CD14-positive monocyte (primary cell): ENCODE measurements around the gene MYOM3. TPM values are rescaled to one million over a fixed set of nuclear protein-coding genes. Genes with fewer than 3 reads are reported as not detected.

Experiments used
- DNase-seq, 3 donors: peaks; one replicate each; pipeline ENCODE4 v3.0.0-alpha.2; 2011 to 2022
- H2AFZ ChIP-seq: 2 replicates; pipeline ENCODE4 v1.6.0; 2012; ENCODE audit warnings: mild to moderate bottlenecking, low read depth, low read length, inconsistent platforms; ENCODE audit not compliant: insufficient read depth, poor library complexity, severe bottlenecking
- H3K27ac ChIP-seq, 2 donors: 1 replicate in 1 of 2; 2 replicates in 1 of 2; pipeline ENCODE4 v1.5.1; 2012 to 2013; ENCODE audit warnings: low read length in 2 of 2, control low read depth in 1 of 2, inconsistent platforms in 1 of 2, low read depth in 1 of 2, mild to moderate bottlenecking in 1 of 2
- H3K27me3 ChIP-seq, 2 donors: one replicate each; pipeline versions ENCODE4 v1.6.0 to v1.6.1; 2011 to 2013; ENCODE audit warnings: low read length in 2 of 2; ENCODE audit not compliant: control insufficient read depth in 2 of 2, insufficient read depth in 2 of 2
- H3K36me3 ChIP-seq, 2 donors: replicated peaks in 1 of 2; 1 replicate in 1 of 2; 2 replicates in 1 of 2; pipeline versions ENCODE4 v1.5.1 to v1.6.1; 2012 to 2013; ENCODE audit warnings: low read length in 2 of 2, control low read depth in 1 of 2, inconsistent platforms in 1 of 2, mild to moderate bottlenecking in 1 of 2; ENCODE audit not compliant: insufficient read depth in 2 of 2, control insufficient read depth in 1 of 2
- H3K4me1 ChIP-seq, 2 donors: 1 replicate in 1 of 2; 2 replicates in 1 of 2; pipeline versions ENCODE4 v1.5.1 to v1.6.1; 2012 to 2013; ENCODE audit warnings: low read length in 2 of 2, control low read depth in 1 of 2, inconsistent platforms in 1 of 2, mild to moderate bottlenecking in 1 of 2, moderate library complexity in 1 of 2; ENCODE audit not compliant: insufficient read depth in 2 of 2, control insufficient read depth in 1 of 2
- H3K4me2 ChIP-seq: replicated peaks from 2 replicates; pipeline ENCODE3; 2012; ENCODE audit warnings: low read length, moderate library complexity, mild to moderate bottlenecking; ENCODE audit not compliant: poor library complexity, severe bottlenecking; ENCODE audit errors: extremely low read depth
- H3K4me3 ChIP-seq, 3 experiments: fragments of 200-600 bp in 1 of 3; sonication (generic) in 1 of 3; replicated peaks in 1 of 3; 1 replicate in 2 of 3; 2 replicates in 1 of 3; pipeline ENCODE4 v1.5.1; 2011 to 2013; ENCODE audit warnings: low read length in 3 of 3, mild to moderate bottlenecking in 3 of 3, control low read depth in 2 of 3, low read depth in 2 of 3, inconsistent platforms in 1 of 3, moderate library complexity in 1 of 3
- H3K79me2 ChIP-seq: 2 replicates; pipeline ENCODE4 v1.6.0; 2012; ENCODE audit warnings: mild to moderate bottlenecking, control low read depth, inconsistent platforms, low read length, moderate library complexity; ENCODE audit not compliant: insufficient read depth
- H3K9ac ChIP-seq: 2 replicates; pipeline ENCODE4 v1.6.0; 2017; ENCODE audit warnings: low read length, mild to moderate bottlenecking; ENCODE audit not compliant: insufficient read depth, poor library complexity, severe bottlenecking
- H3K9me3 ChIP-seq, 2 donors: replicated peaks in 1 of 2; 1 replicate in 1 of 2; 2 replicates in 1 of 2; pipeline versions ENCODE4 v1.5.1 to v1.6.1; 2012 to 2013; ENCODE audit warnings: low read length in 2 of 2, control low read depth in 1 of 2; ENCODE audit not compliant: control insufficient read depth in 1 of 2, insufficient read depth in 1 of 2
- H4K20me1 ChIP-seq: 2 replicates; pipeline ENCODE4 v1.6.0; 2012; ENCODE audit warnings: mild to moderate bottlenecking, low read length, control low read depth, moderate library complexity; ENCODE audit not compliant: insufficient read depth
- H3K27ac Mint-ChIP-seq, 7 donors: one replicate each; pipeline ENCODE4 v1.8.0; 2020; ENCODE audit warnings: mild to moderate bottlenecking in 7 of 7, mixed read lengths in 7 of 7, moderate library complexity in 6 of 7, inconsistent platforms in 2 of 7
- H3K27me3 Mint-ChIP-seq, 3 donors: one replicate each; pipeline ENCODE4 v1.8.0; 2021 to 2022; ENCODE audit warnings: low read depth in 3 of 3, mild to moderate bottlenecking in 3 of 3, mixed read lengths in 3 of 3, moderate library complexity in 3 of 3, inconsistent platforms in 1 of 3
- H3K36me3 Mint-ChIP-seq, 2 donors: one replicate each; pipeline ENCODE4 v1.8.0; 2020; ENCODE audit warnings: mixed read lengths in 2 of 2, inconsistent platforms in 1 of 2, mild to moderate bottlenecking in 1 of 2
- H3K4me1 Mint-ChIP-seq: one replicate; pipeline ENCODE4 v1.8.0; 2020; ENCODE audit warnings: mild to moderate bottlenecking, mixed read lengths
- H3K4me3 Mint-ChIP-seq, 2 donors: one replicate each; pipeline ENCODE4 v1.8.0; 2020; ENCODE audit warnings: mild to moderate bottlenecking in 2 of 2, mixed read lengths in 2 of 2, moderate library complexity in 1 of 2
- H3K9me3 Mint-ChIP-seq, 7 donors: one replicate each; pipeline ENCODE4 v1.8.0; 2020 to 2022; ENCODE audit warnings: mixed read lengths in 7 of 7, mild to moderate bottlenecking in 6 of 7, moderate library complexity in 6 of 7, inconsistent platforms in 2 of 7
- WGBS: methylation state at CpG from one replicate; pipeline ENCODE4 v1.1.5; 2013; ENCODE audit warnings: missing lambda C conversion rate; ENCODE audit not compliant: insufficient coverage; 5-methylcytosine and 5-hydroxymethylcytosine counted together
- intact Hi-C, 2 donors: fragments of 100-400 bp; cut with micrococcal nuclease; formaldehyde crosslinking; loops; one replicate each; pipeline versions ENCODE4 v1.15.0 to v1.15.1; 2023
- polyA plus RNA-seq, 3 donors: library from polyadenylated mRNA; depleted of rRNA in 1 of 3; unstranded in 2 of 3; stranded (reverse) in 1 of 3; fragments of 300-500 nt in 2 of 3; fragments of >200 nt in 1 of 3; fragmentation: Illumina TruSeq in 2 of 3; gene quantifications; 1 replicate in 2 of 3; 2 replicates in 1 of 3; pipeline ENCODE4 v1.2.3, GENCODE V29; 2012 to 2021
- TF ChIP-seq, protein P1 (sequence below): fragments of 200-600 bp; IDR thresholded peaks from one replicate; pipeline ENCODE4 v1.8.0; 2022; ENCODE audit warnings: antibody characterized with exemption, mild to moderate bottlenecking

MYOM3 gene
- polyA plus RNA-seq, 3 donors, result not detected

DNA sequence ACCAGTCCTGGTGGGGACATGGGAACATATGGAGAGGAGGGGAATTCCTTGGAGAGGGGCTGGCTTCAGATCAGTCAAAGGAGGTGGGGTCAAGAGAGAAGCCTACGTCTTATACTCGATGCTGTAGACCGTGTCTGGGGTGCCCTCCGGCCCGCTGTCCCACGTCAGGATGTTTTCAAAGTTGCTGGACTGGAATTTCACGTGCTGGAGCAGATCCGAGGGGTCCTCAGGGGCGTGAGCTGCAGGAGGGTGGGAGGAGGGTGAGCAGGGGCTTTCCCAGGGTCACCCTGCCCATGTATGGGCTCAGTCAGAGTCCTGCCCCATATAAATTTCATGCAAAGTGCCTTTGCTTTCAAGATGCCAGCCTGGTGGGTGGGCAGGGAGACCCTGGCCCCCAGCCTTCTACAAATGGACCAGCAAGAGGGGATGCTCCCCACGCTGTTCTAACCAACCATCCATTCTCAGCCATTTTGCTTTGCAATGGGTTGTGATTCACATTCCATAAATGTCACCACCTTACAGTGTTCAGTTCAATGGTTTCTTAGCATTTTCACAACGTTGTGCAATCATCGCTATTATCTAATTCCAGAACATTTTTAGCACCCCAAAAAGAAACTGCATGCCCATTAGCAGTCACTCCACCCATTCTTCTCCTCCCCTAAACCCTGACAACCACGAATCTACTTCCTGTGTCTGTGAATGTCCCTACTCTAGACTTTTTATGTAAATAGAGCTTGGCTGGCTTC lies 26.7 kb upstream of the MYOM3 start:
- Histone ChIP-seq H3K9me3 (no peaks in the 10 kb centered on the region), H3K27me3 (no peaks in the 10 kb centered on the region), H3K4me3 (no peak overlapping the region), H4K20me1 (no peaks in the 10 kb centered on the region), H2AFZ (no peak overlapping the region), H3K36me3 (no peaks in the 10 kb centered on the region), H3K4me1 (no peaks in the 10 kb centered on the region), H3K27ac (no peak overlapping the region), H3K4me2 (no peak overlapping the region), H3K9ac (no peak overlapping the region), H3K79me2 (no peaks in the 10 kb centered on the region)
- no peak for DNase-seq
- H3K9me3 Mint-ChIP-seq, result peaks cover 2 to 13% (median 7%) of the 10 kb centered on the region in 7 donors
- H3K4me1 Mint-ChIP-seq, result no peaks in the 10 kb centered on the region
- H3K27me3 Mint-ChIP-seq, result peaks cover 3 to 9% (median 6%) of the 10 kb centered on the region in 3 donors
- H3K36me3 Mint-ChIP-seq, result no peaks in the 10 kb centered on the region
- peak overlapping the region in 1 of 7 donors; percentile 28 for H3K27ac Mint-ChIP-seq
- TF ChIP-seq, protein P1, sequence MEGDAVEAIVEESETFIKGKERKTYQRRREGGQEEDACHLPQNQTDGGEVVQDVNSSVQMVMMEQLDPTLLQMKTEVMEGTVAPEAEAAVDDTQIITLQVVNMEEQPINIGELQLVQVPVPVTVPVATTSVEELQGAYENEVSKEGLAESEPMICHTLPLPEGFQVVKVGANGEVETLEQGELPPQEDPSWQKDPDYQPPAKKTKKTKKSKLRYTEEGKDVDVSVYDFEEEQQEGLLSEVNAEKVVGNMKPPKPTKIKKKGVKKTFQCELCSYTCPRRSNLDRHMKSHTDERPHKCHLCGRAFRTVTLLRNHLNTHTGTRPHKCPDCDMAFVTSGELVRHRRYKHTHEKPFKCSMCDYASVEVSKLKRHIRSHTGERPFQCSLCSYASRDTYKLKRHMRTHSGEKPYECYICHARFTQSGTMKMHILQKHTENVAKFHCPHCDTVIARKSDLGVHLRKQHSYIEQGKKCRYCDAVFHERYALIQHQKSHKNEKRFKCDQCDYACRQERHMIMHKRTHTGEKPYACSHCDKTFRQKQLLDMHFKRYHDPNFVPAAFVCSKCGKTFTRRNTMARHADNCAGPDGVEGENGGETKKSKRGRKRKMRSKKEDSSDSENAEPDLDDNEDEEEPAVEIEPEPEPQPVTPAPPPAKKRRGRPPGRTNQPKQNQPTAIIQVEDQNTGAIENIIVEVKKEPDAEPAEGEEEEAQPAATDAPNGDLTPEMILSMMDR, result no peak
- no peak overlapping the region for H3K4me3 Mint-ChIP-seq
- intact Hi-C loops, result no loop called here
- 71% methylated on average over 10 of the region's 13 CpGs for WGBS

DNA sequence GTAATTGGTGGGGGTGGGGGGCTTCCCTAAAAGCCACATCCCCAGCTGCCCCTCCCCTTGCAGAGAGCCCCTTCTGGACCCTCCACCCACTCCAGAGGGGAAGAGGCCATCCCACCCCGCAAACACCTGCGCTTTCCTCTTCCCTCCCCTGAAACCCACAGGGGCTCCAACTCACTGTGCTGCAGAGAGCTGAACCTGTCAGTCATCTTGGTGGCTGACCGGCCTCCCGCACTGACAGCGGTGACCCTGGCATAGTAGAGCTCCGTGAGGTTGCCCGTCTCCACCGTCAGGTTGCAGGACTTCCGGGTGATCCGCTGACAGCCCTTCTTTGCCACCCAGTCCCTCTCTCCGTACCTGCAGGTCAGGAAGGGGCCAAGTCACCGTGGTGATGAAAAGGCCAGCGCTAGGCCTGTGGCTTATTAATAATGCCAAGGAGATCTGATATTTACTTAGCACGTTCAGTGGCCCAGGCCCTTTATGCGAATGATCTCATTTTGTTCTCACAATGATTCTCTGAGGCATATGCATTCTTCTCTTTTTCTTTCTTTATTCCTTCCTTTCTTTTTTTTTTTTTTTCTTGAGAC lies 25.1 kb upstream of the MYOM3 start:
- H3K27me3 ChIP-seq, result no peaks in the 10 kb centered on the region
- peaks cover 0 to under 1% of the 10 kb centered on the region in 2 donors for H3K9me3 ChIP-seq
- H3K4me2 ChIP-seq, result no peak overlapping the region
- TF ChIP-seq, protein P1, result no peak
- Mint-ChIP-seq H3K36me3 (no peaks in the 10 kb centered on the region), H3K4me1 (no peaks in the 10 kb centered on the region), H3K9me3 (peaks cover 2 to 15% (median 9%) of the 10 kb centered on the region in 7 donors), H3K4me3 (no peak overlapping the region), H3K27me3 (peaks cover 4 to 6% (median 5%) of the 10 kb centered on the region in 3 donors), H3K27ac (no peak overlapping the region)
- intact Hi-C loops, result no loop called here
- no peak overlapping the region for H3K27ac ChIP-seq
- H2AFZ ChIP-seq, result no peak overlapping the region
- H3K9ac ChIP-seq, result no peak overlapping the region
- 93% methylated on average over 12 of the region's 15 CpGs for WGBS
- H3K4me1 ChIP-seq, result no peaks in the 10 kb centered on the region
- DNase-seq, result no peak
- H3K79me2 ChIP-seq, result no peaks in the 10 kb centered on the region
- no peak overlapping the region for H3K4me3 ChIP-seq
- H4K20me1 ChIP-seq, result no peaks in the 10 kb centered on the region
- no peaks in the 10 kb centered on the region for H3K36me3 ChIP-seq
